WTC11 (cell line): ENCODE data around the gene ALDOA. TPM values are rescaled to one million over a fixed set of nuclear protein-coding genes. Genes with fewer than 3 reads are reported as not detected.

Source experiments
- ATAC-seq: fragments of 200-7000 bp; cut with Tn5 transposase; 2 replicates; pipeline ENCODE4 v1.10.0; 2021; ENCODE audit warnings: mild to moderate bottlenecking, moderate library complexity
- CTCF ChIA-PET: fragments of 300-600 bp; sonication (Branson Sonifier 250); formaldehyde crosslinking; loops from one replicate; lab custom pipeline; 2021; ENCODE audit warnings: antibody characterized with exemption; lab: Charles Lee
- POLR2A ChIA-PET: fragments of 350-600 bp; sonication (Branson Sonifier 250); formaldehyde crosslinking; loops from one replicate; lab custom pipeline; 2021; ENCODE audit warnings: antibody characterized with exemption; lab: Charles Lee
- DNase-seq: peaks from one replicate; pipeline ENCODE4 v3.0.0; 2021; ENCODE audit warnings: low spot score
- H3K27ac Mint-ChIP-seq: 2 replicates; pipeline ENCODE4 v1.8.0; 2021; ENCODE audit warnings: mixed read lengths
- H3K27me3 Mint-ChIP-seq: 2 replicates; pipeline ENCODE4 v1.8.0; 2021; ENCODE audit warnings: low read depth, mild to moderate bottlenecking, moderate library complexity, mixed read lengths
- H3K36me3 Mint-ChIP-seq: 2 replicates; pipeline ENCODE4 v1.8.0; 2021; ENCODE audit warnings: mixed read lengths
- H3K4me1 Mint-ChIP-seq: 2 replicates; pipeline ENCODE4 v1.8.0; 2022; ENCODE audit warnings: mixed read lengths
- H3K4me3 Mint-ChIP-seq: 2 replicates; pipeline ENCODE4 v1.8.0; 2021; ENCODE audit warnings: mild to moderate bottlenecking, moderate library complexity, mixed read lengths
- H3K9me3 Mint-ChIP-seq: 2 replicates; pipeline ENCODE4 v1.8.0; 2021; ENCODE audit warnings: mixed read lengths
- ESRRA ChIP-seq: sonication (generic); formaldehyde crosslinking; IDR thresholded peaks from 2 replicates; pipeline ENCODE4 v1.8.1; 2022; ENCODE audit warnings: mild to moderate bottlenecking, missing genetic modification reagents, borderline replicate concordance
- NR1H2 ChIP-seq: sonication (generic); formaldehyde crosslinking; IDR thresholded peaks from 2 replicates; pipeline ENCODE4 v1.9.0; 2021; ENCODE audit warnings: mild to moderate bottlenecking, moderate library complexity, missing genetic modification reagents
- NR2C2 ChIP-seq: sonication (generic); formaldehyde crosslinking; IDR thresholded peaks from 2 replicates; pipeline ENCODE4 v1.8.0; 2022; ENCODE audit warnings: mild to moderate bottlenecking, missing genetic modification reagents
- total RNA-seq: library from RNA; stranded (reverse); gene quantifications from 3 replicates; pipeline ENCODE4 v1.2.3, GENCODE V29; 2021
- TF ChIP-seq, protein P1 (sequence below): fragments of 250-450 bp; sonication (Bioruptor Pico); IDR thresholded peaks from 2 replicates; pipeline ENCODE4 v1.8.0; 2021; ENCODE audit warnings: mild to moderate bottlenecking
- TF ChIP-seq, protein P2 (sequence below): sonication (generic); formaldehyde crosslinking; IDR thresholded peaks from 2 replicates; pipeline ENCODE4 v1.8.0; 2022; ENCODE audit warnings: mild to moderate bottlenecking, missing genetic modification reagents
- TF ChIP-seq, protein P3 (sequence below): sonication (generic); formaldehyde crosslinking; IDR thresholded peaks from 2 replicates; pipeline ENCODE4 v1.8.0; 2022; ENCODE audit warnings: mild to moderate bottlenecking, missing genetic modification reagents
- TF ChIP-seq, protein P4 (sequence below): sonication (generic); formaldehyde crosslinking; IDR thresholded peaks from 2 replicates; pipeline ENCODE4 v1.8.1; 2023; ENCODE audit warnings: mild to moderate bottlenecking, missing genetic modification reagents, borderline replicate concordance
- TF ChIP-seq, protein P5 (sequence below): sonication (generic); formaldehyde crosslinking; IDR thresholded peaks from 2 replicates; pipeline ENCODE4 v1.8.1; 2023; ENCODE audit warnings: mild to moderate bottlenecking, moderate library complexity, missing genetic modification reagents
- TF ChIP-seq, protein P6 (sequence below): fragments of 250-450 bp; sonication (Bioruptor Pico); IDR thresholded peaks from 2 replicates; pipeline ENCODE4 v1.9.0; 2021; ENCODE audit warnings: mild to moderate bottlenecking, borderline replicate concordance

ALDOA gene
- total RNA-seq, 1 experiment from 2014 or later: 1,537 TPM

DNA sequence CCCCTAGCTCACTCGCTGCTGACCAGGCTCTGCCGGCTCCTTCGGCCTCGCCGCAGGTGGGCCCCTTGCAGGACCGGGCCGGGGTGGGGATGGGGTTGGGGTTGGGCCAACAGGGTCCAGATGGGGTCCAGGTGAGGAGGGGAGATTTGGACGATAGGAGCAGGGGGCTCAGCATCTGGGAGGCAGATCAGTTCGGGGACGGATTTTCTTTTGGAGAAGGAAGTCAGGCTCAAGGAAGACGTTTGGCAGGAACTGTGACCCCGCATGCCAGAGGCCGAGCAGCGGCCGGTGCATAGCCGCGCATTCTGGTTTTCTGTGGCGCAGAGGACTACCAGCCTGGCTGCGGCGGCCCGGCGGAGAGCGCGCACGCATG, 845 bp upstream of the ALDOA start:
- POLR2A ChIA-PET: interaction anchor here (2.3 kb wide), 1 partner anchor 27 kb away, joined by 27 read pairs; the partner anchor contains the start of gene TBX6
- TF ChIP-seq, protein P1, sequence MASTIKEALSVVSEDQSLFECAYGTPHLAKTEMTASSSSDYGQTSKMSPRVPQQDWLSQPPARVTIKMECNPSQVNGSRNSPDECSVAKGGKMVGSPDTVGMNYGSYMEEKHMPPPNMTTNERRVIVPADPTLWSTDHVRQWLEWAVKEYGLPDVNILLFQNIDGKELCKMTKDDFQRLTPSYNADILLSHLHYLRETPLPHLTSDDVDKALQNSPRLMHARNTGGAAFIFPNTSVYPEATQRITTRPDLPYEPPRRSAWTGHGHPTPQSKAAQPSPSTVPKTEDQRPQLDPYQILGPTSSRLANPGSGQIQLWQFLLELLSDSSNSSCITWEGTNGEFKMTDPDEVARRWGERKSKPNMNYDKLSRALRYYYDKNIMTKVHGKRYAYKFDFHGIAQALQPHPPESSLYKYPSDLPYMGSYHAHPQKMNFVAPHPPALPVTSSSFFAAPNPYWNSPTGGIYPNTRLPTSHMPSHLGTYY (CRISPR knock-in tag): no peak
- TF ChIP-seq, protein P2, sequence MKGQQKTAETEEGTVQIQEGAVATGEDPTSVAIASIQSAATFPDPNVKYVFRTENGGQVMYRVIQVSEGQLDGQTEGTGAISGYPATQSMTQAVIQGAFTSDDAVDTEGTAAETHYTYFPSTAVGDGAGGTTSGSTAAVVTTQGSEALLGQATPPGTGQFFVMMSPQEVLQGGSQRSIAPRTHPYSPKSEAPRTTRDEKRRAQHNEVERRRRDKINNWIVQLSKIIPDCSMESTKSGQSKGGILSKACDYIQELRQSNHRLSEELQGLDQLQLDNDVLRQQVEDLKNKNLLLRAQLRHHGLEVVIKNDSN (CRISPR knock-in tag): no peak
- TF ChIP-seq ESRRA (CRISPR knock-in tag): no peak
- TF ChIP-seq NR2C2 (CRISPR knock-in tag): no peak
- TF ChIP-seq, protein P3, sequence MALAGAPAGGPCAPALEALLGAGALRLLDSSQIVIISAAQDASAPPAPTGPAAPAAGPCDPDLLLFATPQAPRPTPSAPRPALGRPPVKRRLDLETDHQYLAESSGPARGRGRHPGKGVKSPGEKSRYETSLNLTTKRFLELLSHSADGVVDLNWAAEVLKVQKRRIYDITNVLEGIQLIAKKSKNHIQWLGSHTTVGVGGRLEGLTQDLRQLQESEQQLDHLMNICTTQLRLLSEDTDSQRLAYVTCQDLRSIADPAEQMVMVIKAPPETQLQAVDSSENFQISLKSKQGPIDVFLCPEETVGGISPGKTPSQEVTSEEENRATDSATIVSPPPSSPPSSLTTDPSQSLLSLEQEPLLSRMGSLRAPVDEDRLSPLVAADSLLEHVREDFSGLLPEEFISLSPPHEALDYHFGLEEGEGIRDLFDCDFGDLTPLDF (CRISPR knock-in tag): no peak
- TF ChIP-seq, protein P4, sequence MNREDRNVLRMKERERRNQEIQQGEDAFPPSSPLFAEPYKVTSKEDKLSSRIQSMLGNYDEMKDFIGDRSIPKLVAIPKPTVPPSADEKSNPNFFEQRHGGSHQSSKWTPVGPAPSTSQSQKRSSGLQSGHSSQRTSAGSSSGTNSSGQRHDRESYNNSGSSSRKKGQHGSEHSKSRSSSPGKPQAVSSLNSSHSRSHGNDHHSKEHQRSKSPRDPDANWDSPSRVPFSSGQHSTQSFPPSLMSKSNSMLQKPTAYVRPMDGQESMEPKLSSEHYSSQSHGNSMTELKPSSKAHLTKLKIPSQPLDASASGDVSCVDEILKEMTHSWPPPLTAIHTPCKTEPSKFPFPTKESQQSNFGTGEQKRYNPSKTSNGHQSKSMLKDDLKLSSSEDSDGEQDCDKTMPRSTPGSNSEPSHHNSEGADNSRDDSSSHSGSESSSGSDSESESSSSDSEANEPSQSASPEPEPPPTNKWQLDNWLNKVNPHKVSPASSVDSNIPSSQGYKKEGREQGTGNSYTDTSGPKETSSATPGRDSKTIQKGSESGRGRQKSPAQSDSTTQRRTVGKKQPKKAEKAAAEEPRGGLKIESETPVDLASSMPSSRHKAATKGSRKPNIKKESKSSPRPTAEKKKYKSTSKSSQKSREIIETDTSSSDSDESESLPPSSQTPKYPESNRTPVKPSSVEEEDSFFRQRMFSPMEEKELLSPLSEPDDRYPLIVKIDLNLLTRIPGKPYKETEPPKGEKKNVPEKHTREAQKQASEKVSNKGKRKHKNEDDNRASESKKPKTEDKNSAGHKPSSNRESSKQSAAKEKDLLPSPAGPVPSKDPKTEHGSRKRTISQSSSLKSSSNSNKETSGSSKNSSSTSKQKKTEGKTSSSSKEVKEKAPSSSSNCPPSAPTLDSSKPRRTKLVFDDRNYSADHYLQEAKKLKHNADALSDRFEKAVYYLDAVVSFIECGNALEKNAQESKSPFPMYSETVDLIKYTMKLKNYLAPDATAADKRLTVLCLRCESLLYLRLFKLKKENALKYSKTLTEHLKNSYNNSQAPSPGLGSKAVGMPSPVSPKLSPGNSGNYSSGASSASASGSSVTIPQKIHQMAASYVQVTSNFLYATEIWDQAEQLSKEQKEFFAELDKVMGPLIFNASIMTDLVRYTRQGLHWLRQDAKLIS (CRISPR knock-in tag): no peak
- TF ChIP-seq NR1H2 (CRISPR knock-in tag): no peak
- TF ChIP-seq, protein P5, sequence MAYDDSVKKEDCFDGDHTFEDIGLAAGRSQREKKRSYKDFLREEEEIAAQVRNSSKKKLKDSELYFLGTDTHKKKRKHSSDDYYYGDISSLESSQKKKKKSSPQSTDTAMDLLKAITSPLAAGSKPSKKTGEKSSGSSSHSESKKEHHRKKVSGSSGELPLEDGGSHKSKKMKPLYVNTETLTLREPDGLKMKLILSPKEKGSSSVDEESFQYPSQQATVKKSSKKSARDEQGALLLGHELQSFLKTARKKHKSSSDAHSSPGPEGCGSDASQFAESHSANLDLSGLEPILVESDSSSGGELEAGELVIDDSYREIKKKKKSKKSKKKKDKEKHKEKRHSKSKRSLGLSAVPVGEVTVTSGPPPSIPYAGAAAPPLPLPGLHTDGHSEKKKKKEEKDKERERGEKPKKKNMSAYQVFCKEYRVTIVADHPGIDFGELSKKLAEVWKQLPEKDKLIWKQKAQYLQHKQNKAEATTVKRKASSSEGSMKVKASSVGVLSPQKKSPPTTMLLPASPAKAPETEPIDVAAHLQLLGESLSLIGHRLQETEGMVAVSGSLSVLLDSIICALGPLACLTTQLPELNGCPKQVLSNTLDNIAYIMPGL: no peak
- TF ChIP-seq, protein P6, sequence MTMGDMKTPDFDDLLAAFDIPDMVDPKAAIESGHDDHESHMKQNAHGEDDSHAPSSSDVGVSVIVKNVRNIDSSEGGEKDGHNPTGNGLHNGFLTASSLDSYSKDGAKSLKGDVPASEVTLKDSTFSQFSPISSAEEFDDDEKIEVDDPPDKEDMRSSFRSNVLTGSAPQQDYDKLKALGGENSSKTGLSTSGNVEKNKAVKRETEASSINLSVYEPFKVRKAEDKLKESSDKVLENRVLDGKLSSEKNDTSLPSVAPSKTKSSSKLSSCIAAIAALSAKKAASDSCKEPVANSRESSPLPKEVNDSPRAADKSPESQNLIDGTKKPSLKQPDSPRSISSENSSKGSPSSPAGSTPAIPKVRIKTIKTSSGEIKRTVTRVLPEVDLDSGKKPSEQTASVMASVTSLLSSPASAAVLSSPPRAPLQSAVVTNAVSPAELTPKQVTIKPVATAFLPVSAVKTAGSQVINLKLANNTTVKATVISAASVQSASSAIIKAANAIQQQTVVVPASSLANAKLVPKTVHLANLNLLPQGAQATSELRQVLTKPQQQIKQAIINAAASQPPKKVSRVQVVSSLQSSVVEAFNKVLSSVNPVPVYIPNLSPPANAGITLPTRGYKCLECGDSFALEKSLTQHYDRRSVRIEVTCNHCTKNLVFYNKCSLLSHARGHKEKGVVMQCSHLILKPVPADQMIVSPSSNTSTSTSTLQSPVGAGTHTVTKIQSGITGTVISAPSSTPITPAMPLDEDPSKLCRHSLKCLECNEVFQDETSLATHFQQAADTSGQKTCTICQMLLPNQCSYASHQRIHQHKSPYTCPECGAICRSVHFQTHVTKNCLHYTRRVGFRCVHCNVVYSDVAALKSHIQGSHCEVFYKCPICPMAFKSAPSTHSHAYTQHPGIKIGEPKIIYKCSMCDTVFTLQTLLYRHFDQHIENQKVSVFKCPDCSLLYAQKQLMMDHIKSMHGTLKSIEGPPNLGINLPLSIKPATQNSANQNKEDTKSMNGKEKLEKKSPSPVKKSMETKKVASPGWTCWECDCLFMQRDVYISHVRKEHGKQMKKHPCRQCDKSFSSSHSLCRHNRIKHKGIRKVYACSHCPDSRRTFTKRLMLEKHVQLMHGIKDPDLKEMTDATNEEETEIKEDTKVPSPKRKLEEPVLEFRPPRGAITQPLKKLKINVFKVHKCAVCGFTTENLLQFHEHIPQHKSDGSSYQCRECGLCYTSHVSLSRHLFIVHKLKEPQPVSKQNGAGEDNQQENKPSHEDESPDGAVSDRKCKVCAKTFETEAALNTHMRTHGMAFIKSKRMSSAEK: no peak
- H3K27me3 Mint-ChIP-seq: no peaks in the 10 kb centered on the region
- H3K4me3 Mint-ChIP-seq: peak overlapping the region; percentile 96
- CTCF ChIA-PET: interaction anchor here (0.6 to 5.1 kb wide), 14 partner anchors 10 to 280 kb away, joined by 3 to 89 read pairs (median 4); partner anchors contain the start of genes PAGR1, PPP4C, SEZ6L2 and TBX6
- peaks cover 37% of the 10 kb centered on the region for H3K4me1 Mint-ChIP-seq
- ATAC-seq (peak; percentile 38), DNase-seq (no peak)
- H3K36me3 Mint-ChIP-seq: peaks cover 31% of the 10 kb centered on the region
- no peaks in the 10 kb centered on the region for H3K9me3 Mint-ChIP-seq
- H3K27ac Mint-ChIP-seq: peak overlapping the region; percentile 99; the same call in 1 of the 2 replicates
